ENCODE results near the gene AGT. TPM values are rescaled to one million over a fixed set of nuclear protein-coding genes. Genes with fewer than 3 reads are reported as not detected.

The AGT gene
- under 1 TPM in 1 of 2 donors, not detected in 1; 0.69 TPM for total RNA-seq

GRCh38 chr1:230713915-230714764 lies at the start of gene AGT:
AGT (minus strand) TSS chr1:230714122; CDS start chr1:230710823, 3,299 bp downstream.

DNA sequence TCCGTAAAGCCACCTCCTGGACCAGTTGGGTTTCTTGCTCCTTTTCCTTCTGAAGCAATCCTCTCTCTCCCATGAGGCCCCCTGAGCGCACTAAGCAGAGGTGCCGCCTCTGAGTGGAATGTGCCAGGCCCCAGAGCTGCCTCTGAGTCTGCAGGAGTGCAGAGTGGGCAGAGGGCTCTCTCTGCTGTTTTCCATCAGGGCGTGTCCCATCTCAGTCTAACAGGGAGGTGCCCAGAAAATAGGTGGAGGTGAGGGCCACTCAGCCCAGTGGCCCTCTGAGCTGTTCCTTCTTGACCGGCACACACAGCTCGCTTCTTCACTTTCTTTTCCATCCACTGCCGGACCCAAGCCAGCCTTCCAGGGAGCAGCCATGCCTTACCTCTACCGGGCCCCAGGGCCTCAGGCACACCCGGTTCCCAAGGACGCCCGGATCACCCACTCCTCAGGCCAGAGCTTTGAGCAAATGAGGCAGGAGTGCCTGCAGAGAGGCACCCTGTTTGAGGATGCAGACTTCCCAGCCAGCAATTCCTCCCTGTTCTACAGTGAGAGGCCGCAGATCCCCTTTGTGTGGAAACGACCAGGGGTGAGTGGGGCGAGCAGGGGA lies 33.3 kb upstream of the AGT start, which contains the start of gene CAPN9:
CAPN9 (plus strand) TSS at position 262 of the 604 bp plus-strand sequence; CDS start at position 371, 109 bp downstream.

Other genes starting within 250 kb of the AGT start
- gene COG2, start 71.6 kb downstream of the AGT start, total RNA-seq, result 10 to 100 TPM; 25.1 to 30.6 TPM
- not detected for gene CAPN9, start 33.3 kb upstream of the AGT start, total RNA-seq
- 100 to 1,000 TPM; 106 to 180 TPM for gene C1orf198, start 154.4 kb upstream of the AGT start, total RNA-seq